Activated CD8-positive, alpha-beta memory T cell treated with anti-CD3 and anti-CD28 coated beads, Interleukin-2, amount 50 U/mL, for 24 hours (primary cell): ENCODE measurements around the gene AAK1.
"Not testable (repeated sequence)": the region's sequence is repeated elsewhere in the genome, so short reads cannot be mapped to it uniquely, and the experiment has no call there.

Experiments
- DNase-seq: peaks from one replicate; pipeline ENCODE4 v3.0.0-alpha.2; 2020; ENCODE audit errors: extremely low read depth

Gene AAK1

DNA sequence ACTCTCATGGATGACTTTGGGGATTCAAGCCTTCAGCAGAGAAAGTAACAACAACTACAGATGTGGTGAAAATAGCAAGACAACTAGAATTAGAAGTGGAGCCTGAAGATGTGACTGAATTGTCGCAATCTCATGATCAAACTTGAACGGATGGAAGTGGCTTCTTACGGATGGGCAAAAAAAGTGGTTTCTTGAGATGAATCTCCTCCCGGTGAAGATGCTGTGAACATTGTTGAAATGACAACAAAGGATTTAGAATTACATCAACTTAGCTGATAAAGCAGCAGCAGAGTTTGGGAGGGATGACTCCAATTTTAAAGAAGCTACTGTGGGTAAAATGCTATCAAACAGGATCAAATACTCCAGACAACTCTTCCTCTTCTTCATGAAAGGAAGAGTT lies 43.1 kb downstream of the AAK1 start:
- no peak for DNase-seq

DNA sequence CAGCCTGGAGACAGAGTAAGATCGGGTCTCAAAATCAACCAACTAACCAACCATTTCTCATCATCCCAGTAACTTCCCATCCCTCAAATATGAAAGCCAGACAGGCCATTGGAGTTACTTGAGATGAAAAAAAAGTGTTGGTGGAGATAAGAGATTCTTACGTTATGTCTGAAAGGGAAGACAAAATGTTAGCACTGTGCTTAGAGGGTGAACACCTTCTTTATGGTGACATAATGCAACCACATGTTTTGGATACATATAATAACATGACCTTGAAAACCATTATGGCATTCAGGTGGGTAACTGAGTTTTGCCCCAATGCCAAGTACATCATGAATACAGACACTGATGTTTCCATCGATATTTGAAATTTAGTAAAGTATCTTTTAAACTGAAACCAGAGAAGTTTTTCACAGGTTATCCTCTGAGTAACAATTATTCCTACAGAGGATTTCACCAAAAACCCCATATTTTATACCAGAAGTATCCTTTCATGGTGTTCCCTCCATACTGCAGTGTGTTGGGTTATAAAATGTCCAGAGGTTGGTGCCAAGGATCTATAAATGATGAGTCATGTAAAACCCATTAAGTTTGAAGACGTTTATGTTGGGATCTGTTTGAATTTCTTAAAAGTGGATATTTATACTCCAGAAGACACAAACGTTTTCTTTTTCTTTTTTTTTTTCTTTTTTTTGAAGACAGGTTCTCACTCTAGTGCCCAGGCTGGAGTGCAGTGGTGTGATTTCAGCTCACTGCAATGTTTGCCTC lies 45.5 kb downstream of the AAK1 start:
- no peak for DNase-seq

DNA sequence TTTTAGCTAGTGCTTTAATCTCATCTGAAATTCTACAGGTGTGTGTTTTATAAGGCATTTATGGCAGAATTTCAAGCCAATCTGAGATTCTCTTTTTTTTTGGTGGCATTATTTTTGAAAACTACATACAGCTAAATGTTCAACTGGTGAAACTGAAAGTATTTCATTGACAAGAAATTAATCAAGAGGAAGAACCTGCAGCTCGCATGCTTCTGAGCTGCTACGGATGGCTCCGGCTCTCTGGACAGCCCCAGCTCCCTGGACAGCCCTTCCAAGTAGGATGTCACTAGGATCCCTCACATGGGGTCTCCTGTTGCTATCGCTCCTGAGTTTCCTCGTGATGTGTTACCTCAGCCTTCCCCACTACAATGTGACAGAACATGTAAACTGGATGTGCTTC lies 46.4 kb downstream of the AAK1 start:
- no peak for DNase-seq

DNA sequence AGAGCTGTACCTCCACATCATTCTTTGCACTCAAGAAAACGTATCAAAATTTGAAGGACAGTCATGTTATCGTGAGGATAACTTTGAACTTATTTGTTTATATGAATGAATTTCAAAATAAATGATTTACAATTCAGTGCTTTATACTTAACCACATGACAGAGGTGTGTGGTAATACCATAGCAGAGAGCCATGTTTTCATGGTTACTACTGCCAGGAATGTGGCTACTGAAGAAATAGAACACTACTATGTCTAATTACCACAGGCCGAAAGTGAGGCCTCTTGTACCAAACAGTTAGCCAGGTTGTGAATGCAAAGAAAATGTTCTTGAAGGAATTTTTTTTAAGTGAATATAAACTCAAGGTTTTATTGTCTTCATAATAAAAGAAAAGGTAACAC lies 49.2 kb downstream of the AAK1 start:
- no peak for DNase-seq

- DNase-seq, result no peak
Measured at GRCh38 chr2:69592511-69592910, 51.0 kb downstream of the AAK1 start.

DNA sequence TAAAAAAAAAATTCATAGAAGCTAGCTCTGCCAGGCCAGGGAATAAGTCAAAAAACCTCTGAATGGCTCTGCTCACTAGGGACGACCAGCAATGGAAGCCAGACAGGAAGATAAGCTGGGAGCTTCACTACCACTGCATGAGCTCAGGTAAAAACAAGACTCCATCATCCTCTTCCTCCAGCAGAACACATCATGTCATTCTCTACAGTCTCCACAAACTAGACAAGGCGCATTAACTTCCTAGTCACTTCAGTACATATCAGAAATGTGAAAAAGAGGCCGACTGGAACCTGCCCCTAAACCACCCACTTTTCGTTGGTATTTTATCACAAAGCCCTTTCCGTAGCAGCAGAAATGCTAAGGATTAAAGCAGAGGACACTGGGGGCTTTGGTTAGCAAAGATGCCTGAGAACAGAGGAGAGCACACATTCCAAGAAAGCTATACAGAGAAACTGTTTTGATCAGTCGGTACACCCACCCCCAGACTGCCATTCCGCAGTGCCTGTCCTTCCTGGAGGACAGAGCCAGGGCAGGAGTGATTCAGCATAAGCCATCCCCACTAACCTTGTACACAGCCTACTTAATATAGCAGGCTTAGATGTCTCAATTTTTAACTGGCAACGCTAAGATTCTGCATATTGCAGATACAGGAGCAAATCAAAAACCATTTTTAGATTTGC lies 53.4 kb downstream of the AAK1 start:
- no peak for DNase-seq

GRCh38 chr2:69588945-69589344 lies 54.6 kb downstream of the AAK1 start:
- DNase-seq, result no peak

DNA sequence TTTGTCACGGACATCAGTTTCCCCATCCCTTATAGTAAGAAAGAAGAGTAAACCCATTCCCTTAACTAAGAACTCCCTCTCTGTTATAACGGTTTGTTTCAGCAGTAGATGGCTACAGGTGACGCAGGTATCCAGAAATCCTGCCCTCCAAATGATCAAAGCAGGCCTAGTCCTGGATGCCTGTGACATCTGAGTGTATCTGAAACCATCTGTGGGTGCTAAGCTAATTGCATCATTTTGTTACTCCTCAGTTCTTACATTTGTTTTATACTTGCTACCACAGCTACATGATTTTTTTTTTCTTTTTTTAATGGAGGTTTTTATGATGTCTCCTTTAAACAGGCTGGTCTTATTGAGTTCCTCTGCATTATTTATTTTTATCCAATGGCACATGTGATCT lies 55.1 kb downstream of the AAK1 start:
- DNase-seq, result no peak

- no peak for DNase-seq
Measured at GRCh38 chr2:69585855-69586555, 57.5 kb downstream of the AAK1 start.

- no peak for DNase-seq
Measured at GRCh38 chr2:69584127-69584889, 59.2 kb downstream of the AAK1 start.

GRCh38 chr2:69583321-69583833 lies 60.2 kb downstream of the AAK1 start:
- DNase-seq, result no peak

DNA sequence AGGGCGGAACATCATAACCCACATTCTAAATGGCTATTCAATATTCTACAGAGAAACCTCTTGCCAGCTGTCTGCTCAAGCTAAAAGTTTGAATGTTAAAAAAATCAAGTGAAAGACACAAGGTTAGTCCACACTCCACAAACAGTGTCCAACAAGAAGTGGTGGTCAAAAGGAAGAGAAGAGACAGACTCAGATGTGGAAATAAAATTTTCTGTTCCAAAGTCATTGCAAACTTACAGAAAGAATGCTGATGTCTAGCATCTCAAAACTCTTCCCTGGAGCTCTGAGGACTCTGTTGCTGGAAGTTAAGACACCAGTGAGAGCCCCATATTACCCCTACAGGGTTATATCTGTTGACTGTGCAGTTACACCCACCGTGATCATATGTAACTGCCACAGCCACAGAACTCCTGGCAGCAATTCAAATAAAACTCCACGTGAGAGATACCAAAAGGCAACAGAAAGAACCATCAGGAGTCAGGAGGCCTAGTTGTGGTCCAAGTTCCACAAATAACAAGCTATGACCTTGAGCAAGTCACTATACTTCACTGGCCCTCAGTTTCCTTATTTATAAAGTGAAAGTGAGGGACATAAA lies 60.9 kb downstream of the AAK1 start:
- no peak for DNase-seq

DNA sequence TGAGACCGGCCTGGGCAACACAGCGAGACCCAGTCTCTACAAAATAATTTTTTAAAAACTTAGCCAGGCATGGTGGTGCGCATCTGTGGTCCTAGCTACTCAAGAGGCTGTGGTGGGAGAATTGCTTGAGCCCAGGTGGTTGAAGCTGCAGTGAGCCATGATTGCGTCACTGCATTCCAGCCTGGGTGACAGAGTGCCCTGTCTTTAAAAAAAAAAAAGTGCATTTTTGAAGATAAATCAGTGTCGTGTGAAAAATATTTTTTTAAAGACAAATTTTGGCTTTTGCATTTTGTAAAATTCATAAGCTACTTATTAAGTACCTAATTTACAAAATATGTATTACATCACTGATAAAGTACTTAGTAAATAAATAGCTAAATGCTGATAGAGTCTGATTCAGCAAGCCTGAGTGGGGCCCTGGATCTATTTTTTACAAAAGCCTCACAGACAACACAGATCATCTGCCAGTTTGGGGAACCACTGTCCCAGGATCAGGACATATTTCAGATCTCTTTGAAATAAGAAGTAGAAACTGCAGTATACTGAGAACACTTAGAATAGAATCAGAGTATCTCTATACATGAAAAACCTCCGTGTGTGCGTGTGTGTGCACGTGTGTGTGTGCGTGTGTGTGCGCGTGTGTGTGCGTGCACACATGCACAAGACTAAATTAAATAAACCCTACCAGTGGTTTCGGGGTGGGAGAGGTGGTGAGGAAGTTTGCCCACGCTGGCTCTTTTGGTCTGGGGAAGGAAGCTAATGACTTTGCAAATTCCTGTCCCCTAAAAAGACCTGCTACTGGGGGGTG lies 61.6 kb downstream of the AAK1 start:
- DNase-seq, result no peak

GRCh38 chr2:69580486-69580885 lies 63.1 kb downstream of the AAK1 start:
- DNase-seq, result no peak

GRCh38 chr2:69579536-69579935 lies 64.0 kb downstream of the AAK1 start:
- no peak for DNase-seq

DNA sequence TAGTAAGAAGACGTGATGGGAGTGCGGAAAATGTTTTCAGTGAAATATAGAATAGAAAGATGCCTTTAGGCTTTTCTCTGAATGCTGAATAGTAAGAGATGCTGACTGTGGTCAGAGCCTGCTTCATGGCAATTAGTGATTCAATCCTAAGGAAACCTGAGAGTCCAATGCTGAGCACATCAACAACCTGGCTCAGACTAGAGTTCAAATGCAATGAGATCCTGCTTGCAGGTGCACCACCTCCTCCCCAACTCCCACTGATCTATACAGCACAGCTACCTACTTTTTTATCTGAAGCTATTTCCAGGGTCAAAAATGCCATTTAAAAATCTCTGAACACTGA lies 65.4 kb downstream of the AAK1 start:
- no peak for DNase-seq

DNA sequence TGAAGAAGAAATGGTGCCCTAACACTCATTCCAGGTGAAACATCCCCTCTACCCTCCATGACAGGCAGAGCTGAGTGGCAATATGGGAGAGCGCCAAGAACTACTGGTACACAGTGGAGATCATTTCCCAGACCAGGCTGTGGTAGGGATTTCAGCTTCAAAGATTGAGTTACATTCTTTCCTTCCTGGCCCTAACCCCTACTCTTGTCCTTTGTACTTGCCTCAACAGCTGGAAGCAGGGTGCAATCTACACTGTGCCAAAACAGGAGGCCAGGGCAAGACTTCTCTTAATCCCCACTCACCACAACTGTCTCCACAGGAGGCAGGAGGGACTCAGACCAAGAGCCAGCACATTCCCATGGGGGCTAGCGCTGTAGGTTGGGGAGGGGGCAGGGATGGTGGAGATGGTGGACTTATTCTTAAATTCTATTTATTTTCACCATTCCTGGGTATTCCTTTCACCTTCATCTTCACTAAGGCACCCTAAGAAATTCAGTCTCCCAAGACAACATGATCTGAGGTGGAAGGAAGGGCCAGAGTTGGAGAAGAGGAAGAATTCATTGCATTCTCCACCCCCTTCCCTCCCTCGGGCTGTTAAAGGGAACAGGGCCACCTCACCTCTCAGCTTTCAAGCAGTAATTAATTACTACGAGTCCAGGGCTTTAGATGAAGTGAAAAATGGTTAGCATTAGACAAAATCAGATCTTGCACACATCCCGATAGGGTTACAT lies 65.9 kb downstream of the AAK1 start:
- no peak for DNase-seq

DNA sequence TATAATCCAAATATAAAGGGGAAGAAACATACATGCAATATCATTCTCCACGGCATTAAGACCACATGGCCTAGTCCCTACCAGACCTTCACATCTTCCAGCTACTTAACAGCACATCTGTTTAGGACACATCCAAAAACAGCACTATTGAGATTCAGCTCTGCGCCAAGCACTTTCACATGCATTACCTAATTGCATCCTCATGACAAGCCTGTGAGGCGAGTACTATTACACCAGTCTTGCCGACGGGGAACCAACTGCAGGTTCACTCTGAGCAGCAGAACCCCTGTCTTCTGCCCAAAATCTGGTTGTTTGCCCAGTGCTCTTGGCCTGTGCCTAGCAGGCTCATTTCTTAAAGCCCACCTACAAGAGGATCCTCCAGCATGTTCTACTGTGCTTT lies 66.7 kb downstream of the AAK1 start:
- no peak for DNase-seq

DNA sequence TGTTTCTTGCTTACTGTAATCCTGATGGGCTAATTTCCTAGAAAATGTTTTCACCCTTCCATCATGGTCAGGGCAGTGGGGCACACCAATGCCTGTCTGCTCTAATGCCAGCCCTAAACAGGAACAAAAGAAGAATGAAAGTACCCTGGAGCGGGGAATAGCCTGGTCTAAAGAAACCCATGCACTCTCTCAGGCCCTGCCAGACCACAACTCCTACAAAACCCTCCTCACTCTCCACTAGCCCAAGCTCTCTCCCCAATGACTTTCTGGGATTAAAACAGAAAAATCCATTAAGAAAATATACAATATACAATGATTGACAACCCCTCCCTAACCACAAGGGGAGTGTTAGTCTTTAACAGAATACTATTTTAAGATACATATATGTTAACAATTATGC lies 67.6 kb downstream of the AAK1 start:
- DNase-seq, result no peak

GRCh38 chr2:69575371-69575770 lies 68.2 kb downstream of the AAK1 start:
- not testable (repeated sequence) for DNase-seq
